ENCODE data around the gene TCHHL1. TPM values are rescaled to one million over a fixed set of nuclear protein-coding genes. Genes with fewer than 3 reads are reported as not detected.
"Not testable (repeated sequence)": the region's sequence is repeated elsewhere in the genome, so short reads cannot be mapped to it uniquely, and the experiment has no call there.

The TCHHL1 gene
- total RNA-seq, 2 donors from 2014 or later = not detected

DNA sequence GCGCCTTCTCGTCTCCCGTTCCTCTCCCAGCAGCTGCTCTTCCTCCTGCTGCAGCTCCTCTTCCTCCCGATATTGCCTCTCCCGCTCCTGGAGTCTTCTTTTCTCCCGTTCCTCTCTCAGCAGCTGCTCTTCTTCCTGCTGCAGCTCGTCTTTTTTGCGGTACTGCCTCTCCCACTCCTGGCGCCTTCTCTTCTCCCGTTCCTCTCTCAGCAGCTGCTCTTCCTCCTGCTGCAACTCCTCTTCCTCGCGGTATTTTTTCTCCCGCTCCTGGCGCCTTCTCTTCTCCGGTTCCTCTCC is 21.1 kb upstream of the TCHHL1 start:
- Mint-ChIP-seq H3K27ac (no peak overlapping the region), H3K27me3 (ENCODE audit: low read depth) (peaks cover 6% of the 10 kb centered on the region), H3K4me3 (no peak overlapping the region), H3K9me3 (no peaks in the 10 kb centered on the region), H3K4me1 (ENCODE audit: low read depth) (no peaks in the 10 kb centered on the region), H3K36me3 (ENCODE audit: insufficient read depth in 2 of 2) (peaks cover 3 to 5% of the 10 kb centered on the region in 2 donors)
- ATAC-seq (replicated peaks in 1 of 2) (no peak), DNase-seq (no peak)

DNA sequence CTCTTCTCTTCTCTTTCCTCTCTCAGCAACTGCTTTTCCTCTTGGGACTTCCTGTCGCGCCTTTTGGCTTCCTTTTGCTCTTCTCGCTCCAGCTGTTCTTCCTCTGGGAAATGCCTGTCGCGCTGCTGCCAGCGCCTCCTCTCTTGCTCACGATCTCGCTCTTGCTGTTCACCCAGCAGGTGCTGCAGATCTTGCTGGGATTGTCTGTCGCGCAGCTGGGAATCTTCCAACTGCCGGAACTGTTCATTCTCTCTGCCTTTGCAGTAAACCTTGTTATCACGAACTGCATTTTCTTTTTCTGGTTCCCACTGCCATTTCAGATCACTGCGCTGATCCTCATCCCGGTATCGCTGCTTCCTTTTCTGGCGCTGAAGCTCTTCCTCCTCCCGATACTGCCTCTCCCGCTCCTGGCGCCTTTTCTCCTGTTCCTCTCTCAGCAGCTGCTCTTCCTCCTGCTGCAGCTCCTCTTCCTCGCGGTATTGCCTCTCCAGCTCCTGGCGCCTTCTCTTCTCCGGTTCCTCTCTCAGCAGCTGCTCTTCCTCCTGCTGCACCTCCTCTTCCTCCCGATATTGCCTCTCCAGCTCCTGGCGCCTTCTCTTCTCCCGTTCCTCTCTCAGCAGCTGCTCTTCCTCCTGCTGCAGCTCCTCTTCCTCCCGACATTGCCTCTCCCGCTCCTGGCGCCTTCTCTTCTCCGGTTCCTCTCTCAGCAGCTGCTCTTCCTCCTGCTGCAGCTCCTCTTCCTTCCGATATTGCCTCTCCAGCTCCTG is 20.6 kb upstream of the TCHHL1 start:
- H3K27ac Mint-ChIP-seq = no peak overlapping the region
- H3K27me3 Mint-ChIP-seq (ENCODE audit: low read depth) = peaks cover 6% of the 10 kb centered on the region
- DNase-seq (no peak), ATAC-seq (replicated peaks in 1 of 2) (no peak)
- no peaks in the 10 kb centered on the region for H3K4me1 Mint-ChIP-seq (ENCODE audit: low read depth)
- H3K4me3 Mint-ChIP-seq = no peak overlapping the region
- H3K36me3 Mint-ChIP-seq (ENCODE audit: insufficient read depth in 2 of 2) = peaks cover 3 to 5% of the 10 kb centered on the region in 2 donors
- H3K9me3 Mint-ChIP-seq = no peaks in the 10 kb centered on the region

DNA sequence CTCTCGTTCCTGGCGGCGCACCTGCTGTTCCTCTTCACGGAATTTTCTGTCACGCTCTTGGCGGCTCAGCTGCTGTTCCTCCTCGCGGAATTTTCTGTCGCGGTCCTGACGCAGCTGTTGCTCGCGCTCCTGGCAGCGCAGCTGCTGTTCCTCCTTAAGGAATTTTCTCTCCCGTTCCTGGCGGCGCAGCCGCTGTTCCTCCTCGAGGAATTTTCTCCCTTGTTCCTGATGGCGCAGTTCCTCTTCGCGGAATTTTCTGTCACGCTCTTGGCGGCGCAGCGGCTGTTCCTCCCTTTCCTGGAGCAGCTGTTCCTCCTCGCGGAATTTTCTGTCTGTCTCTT is 20.0 kb upstream of the TCHHL1 start:
- DNase-seq = no peak
- ATAC-seq (replicated peaks in 1 of 2) = no peak
- no peaks in the 10 kb centered on the region for H3K9me3 Mint-ChIP-seq
- H3K36me3 Mint-ChIP-seq (ENCODE audit: insufficient read depth in 2 of 2) = peaks cover 3 to 5% of the 10 kb centered on the region in 2 donors
- no peak overlapping the region for H3K27ac Mint-ChIP-seq
- H3K4me3 Mint-ChIP-seq = no peak overlapping the region
- H3K4me1 Mint-ChIP-seq (ENCODE audit: low read depth) = no peaks in the 10 kb centered on the region
- H3K27me3 Mint-ChIP-seq (ENCODE audit: low read depth) = peaks cover 8% of the 10 kb centered on the region

DNA sequence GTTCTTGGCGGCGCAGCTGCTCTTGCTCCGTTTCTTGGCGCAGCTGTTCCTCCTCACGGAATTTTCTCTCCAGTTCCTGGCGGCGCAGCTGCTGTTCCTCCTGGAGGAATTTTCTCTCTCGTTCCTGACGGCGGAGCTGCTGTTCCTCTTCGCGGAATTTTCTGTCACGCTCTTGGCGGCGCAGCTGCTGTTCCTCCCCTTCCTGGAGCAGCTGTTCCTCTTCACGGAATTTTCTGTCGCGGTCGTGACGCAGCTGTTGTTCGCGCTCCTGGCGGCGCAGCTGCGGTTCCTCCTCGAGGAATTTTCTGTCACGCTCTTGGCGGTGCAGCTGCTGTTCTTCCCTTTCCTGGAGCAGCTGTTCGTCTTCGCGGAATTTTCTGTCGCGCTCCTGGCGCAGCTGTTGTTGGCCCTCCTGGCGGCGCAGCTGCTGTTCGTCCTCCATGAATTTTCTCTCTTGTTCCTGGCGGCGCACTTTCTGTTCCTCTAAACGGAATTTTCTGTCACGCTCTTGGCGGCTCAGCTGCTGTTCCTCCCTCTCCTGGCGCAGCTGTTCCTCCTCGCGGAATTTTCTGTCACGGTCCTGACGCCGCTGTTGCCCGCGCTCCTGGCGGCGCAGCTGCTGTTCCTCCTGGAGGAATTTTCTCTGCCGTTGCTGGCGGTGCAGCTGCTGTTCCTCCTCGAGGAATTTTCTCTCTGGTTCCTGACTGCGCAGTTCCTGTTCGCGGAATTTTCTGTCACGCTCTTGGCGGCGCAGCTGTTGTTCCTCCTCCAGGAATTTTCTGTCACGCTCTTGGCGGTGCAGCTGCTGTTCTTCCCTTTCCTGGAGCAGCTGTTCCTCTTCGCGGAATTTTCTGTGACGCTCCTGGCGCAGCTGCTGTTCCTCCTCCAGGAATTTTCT is 19.4 kb upstream of the TCHHL1 start:
- DNase-seq (no peak), ATAC-seq (replicated peaks in 1 of 2) (no peak)
- Mint-ChIP-seq H3K27me3 (ENCODE audit: low read depth) (peaks cover 14% of the 10 kb centered on the region), H3K36me3 (ENCODE audit: insufficient read depth in 2 of 2) (peaks cover 3 to 5% of the 10 kb centered on the region in 2 donors), H3K27ac (peak overlapping the region; percentile 49), H3K9me3 (no peaks in the 10 kb centered on the region), H3K4me1 (ENCODE audit: low read depth) (no peaks in the 10 kb centered on the region), H3K4me3 (no peak overlapping the region)

DNA sequence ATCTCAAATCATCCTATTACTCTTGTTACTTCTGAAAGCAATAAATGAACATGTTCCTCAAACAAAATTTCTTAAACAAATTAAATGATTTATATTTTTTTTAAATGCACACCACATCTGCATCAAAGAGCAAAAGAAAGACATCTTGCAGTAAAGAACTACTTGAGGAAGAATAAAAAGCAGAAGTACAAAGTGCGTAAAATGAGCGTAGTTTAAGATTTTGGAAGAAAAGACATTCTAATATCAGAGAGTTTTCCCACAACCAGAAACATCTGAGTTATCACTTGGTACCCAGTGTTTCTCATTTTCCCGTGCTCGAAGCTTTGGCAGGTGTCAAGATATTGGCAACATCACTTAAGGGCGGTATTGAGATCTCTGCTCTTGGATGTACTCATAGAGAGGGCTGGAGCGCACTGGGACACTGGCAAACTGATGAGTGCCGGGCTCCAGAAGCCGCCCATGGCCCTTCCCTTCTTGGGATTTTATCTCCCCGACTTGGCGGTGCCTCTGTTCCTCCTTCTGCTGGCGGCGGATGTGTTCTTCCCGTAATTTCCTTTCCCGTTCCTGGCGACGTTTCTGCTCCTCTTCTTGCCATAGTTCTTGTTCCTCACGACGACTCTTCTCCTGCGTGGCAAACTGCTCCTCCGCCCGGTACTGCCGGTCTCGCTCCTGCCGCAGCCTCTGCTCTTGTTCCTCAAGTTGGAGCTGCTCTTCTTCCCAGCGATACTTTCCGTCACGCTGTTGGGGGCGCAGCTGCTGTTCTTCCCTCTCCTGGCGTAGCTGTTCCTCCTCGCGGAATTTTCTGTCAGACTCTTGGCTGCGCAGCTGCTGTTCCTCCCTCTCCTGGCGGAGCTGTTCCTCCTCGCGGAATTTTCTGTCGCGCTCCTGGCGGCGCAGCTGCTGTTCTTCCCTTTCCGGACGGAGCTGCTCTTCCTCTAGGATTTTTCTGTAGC is 18.4 kb upstream of the TCHHL1 start:
- Mint-ChIP-seq H3K36me3 (ENCODE audit: insufficient read depth in 2 of 2) (peaks cover 3 to 5% of the 10 kb centered on the region in 2 donors), H3K4me1 (ENCODE audit: low read depth) (no peaks in the 10 kb centered on the region), H3K27ac (no peak overlapping the region), H3K4me3 (no peak overlapping the region), H3K27me3 (ENCODE audit: low read depth) (peaks cover 22% of the 10 kb centered on the region), H3K9me3 (no peaks in the 10 kb centered on the region)
- ATAC-seq (replicated peaks in 1 of 2) (no peak), DNase-seq (no peak)

DNA sequence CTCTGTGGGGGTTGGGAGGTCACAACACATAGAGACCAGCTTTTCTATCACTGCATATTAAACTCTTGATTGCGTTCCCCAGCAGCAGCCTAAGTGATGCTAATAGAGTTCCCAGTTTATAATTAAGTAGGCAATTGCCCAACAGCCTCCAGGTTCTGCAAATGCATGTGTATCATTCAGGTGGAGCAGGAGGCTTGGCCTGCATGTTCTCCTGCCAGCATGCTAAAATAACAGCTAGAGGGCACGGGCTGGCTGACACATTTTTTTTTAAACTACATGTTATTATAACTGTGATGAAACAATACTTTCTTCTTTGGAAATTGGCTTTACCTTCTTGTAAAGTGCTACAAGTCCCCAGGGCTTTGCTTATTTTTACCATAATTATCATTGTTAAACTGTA is 16.0 kb upstream of the TCHHL1 start:
- Mint-ChIP-seq H3K9me3 (no peaks in the 10 kb centered on the region), H3K4me1 (ENCODE audit: low read depth) (no peaks in the 10 kb centered on the region), H3K27ac (no peak overlapping the region), H3K4me3 (no peak overlapping the region), H3K27me3 (ENCODE audit: low read depth) (peaks cover 36% of the 10 kb centered on the region), H3K36me3 (ENCODE audit: insufficient read depth in 2 of 2) (peaks cover 3 to 5% of the 10 kb centered on the region in 2 donors)
- DNase-seq (no peak), ATAC-seq (replicated peaks in 1 of 2) (no peak)

DNA sequence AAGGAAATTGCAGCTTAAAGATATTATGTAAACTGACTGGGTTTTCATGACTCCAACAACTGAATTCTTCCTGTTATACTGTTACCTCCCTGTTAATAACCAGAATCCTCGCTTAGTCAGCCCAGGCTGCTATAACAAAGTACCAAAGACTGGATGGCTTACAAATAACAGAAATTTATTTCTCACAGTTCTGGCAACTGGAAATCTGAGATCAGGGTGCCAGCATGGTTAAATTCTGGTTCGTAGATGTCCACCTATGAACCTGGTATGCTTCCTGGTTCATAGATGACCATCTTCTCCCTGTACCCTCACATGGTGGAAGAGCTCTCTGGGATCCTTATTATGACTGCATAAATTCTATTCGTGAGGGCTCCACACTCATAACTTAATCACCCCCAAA is 8.1 kb upstream of the TCHHL1 start:
- Mint-ChIP-seq H3K4me3 (no peak overlapping the region), H3K9me3 (peaks cover 1 to 4% of the 10 kb centered on the region in 2 donors), H3K27ac (no peak overlapping the region), H3K36me3 (ENCODE audit: insufficient read depth in 2 of 2) (peaks cover 0 to under 1% of the 10 kb centered on the region in 2 donors), H3K4me1 (ENCODE audit: low read depth) (no peaks in the 10 kb centered on the region), H3K27me3 (ENCODE audit: low read depth) (peaks cover 56% of the 10 kb centered on the region)
- DNase-seq (no peak), ATAC-seq (replicated peaks in 1 of 2) (no peak)

DNA sequence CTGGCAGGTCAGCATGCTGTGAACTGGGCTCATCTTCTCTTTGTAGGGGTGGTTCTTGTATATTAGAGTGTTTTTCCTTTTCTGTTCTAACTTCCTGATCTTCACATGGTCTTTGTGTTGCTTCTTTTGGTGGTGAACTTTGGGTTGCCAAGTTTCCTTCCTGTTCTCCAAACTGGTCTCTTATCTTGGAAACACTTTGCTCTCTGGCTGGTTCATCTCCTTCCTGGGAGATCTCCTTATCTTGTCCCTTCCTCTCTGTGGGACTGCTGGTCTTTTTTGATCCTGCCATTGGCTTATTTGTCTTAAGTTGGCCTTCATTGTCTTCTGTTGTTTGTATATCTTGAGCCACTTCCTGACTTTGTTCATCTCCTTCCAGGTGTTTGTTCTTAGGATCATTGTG is 2.1 kb downstream of the TCHHL1 start:
- ATAC-seq (replicated peaks in 1 of 2) = no peak

DNA sequence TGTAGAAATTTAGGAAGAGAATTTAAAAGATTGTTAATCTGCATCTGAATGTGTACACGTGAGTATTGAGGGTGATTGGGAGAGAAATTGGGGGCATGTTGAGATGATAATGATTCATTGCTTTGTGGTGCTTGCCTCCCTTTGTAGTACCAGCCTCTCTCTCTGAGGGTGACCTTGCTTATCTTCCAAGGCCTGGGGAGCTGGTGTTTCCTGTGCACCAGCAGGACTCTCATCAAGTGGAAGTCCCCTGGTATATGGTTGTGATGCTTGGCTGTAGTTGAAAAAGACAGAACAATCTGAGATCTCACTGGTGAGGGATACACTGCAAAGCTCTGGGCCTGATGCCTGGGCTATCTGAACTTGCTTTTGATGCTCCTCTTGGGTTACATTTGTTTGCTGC is 4.0 kb downstream of the TCHHL1 start:
- DNase-seq (no peak), ATAC-seq (replicated peaks in 1 of 2) (no peak)
- Mint-ChIP-seq H3K27me3 (ENCODE audit: low read depth) (peaks cover 7% of the 10 kb centered on the region), H3K4me1 (ENCODE audit: low read depth) (no peaks in the 10 kb centered on the region), H3K36me3 (ENCODE audit: insufficient read depth in 2 of 2) (no peaks in the 10 kb centered on the region), H3K27ac (no peak overlapping the region), H3K4me3 (no peak overlapping the region), H3K9me3 (no peaks in the 10 kb centered on the region)

More for the DNA sequence above, 2.1 kb downstream of the TCHHL1 start:
- H3K36me3 Mint-ChIP-seq (ENCODE audit: insufficient read depth in 2 of 2) = peaks cover 0 to 1% of the 10 kb centered on the region in 2 donors
- no peak overlapping the region for H3K27ac Mint-ChIP-seq
- H3K27me3 Mint-ChIP-seq (ENCODE audit: low read depth) = peaks cover 25% of the 10 kb centered on the region
- no peaks in the 10 kb centered on the region for H3K4me1 Mint-ChIP-seq (ENCODE audit: low read depth)
- peaks cover 0 to 1% of the 10 kb centered on the region in 2 donors for H3K9me3 Mint-ChIP-seq
- no peak for DNase-seq
- H3K4me3 Mint-ChIP-seq = no peak overlapping the region

DNA sequence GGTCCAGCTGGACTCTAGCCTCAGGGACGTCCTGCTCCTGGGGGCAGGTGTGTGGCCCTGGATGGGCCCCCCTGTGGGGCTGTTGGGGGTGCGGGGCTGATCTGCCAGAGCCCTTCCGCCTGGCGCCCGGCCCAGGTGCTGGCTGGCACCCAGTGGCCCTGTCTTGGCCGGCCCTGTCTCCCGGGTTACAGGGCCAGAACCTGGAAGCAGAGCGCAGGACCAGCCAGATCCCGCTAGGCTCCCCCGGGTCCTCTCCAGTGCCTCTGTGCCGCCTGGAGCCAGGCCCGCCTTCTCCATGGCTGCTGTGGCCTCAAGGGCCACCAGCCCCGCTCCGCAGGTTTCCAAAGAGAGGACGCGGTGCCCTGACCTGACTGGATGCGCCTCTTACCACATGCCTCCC is 7.8 kb downstream of the TCHHL1 start:
- H3K36me3 Mint-ChIP-seq (ENCODE audit: insufficient read depth in 2 of 2); H3K27ac Mint-ChIP-seq; ATAC-seq (replicated peaks in 1 of 2); H3K4me3 Mint-ChIP-seq; H3K4me1 Mint-ChIP-seq (ENCODE audit: low read depth); DNase-seq; H3K9me3 Mint-ChIP-seq: not testable (repeated sequence)
- H3K27me3 Mint-ChIP-seq (ENCODE audit: low read depth) = peaks cover 15% of the 10 kb centered on the region

DNA sequence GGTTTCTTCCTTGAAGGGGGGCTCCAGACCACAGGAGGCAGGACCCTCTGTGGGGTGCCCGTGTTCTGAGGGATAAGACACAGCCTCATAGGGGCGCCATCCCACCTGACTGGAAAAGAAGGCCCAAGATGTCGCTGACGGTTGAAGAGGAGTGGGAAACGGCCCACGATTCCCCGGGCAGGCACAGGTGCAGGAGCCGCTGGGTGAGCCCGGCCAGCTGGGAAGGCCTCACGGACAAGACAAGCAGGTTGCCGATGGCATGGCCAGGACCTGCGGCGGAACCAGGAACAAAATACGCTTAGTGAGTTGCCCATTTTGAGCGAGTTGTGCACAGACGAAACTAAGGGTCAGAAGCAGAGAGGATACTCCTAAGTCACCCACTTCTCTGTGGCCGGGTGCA is 8.4 kb downstream of the TCHHL1 start:
- H3K36me3 Mint-ChIP-seq (ENCODE audit: insufficient read depth in 2 of 2); ATAC-seq (replicated peaks in 1 of 2); DNase-seq; H3K4me3 Mint-ChIP-seq; H3K4me1 Mint-ChIP-seq (ENCODE audit: low read depth); H3K9me3 Mint-ChIP-seq; H3K27ac Mint-ChIP-seq: not testable (repeated sequence)
- peaks cover 21% of the 10 kb centered on the region for H3K27me3 Mint-ChIP-seq (ENCODE audit: low read depth)

DNA sequence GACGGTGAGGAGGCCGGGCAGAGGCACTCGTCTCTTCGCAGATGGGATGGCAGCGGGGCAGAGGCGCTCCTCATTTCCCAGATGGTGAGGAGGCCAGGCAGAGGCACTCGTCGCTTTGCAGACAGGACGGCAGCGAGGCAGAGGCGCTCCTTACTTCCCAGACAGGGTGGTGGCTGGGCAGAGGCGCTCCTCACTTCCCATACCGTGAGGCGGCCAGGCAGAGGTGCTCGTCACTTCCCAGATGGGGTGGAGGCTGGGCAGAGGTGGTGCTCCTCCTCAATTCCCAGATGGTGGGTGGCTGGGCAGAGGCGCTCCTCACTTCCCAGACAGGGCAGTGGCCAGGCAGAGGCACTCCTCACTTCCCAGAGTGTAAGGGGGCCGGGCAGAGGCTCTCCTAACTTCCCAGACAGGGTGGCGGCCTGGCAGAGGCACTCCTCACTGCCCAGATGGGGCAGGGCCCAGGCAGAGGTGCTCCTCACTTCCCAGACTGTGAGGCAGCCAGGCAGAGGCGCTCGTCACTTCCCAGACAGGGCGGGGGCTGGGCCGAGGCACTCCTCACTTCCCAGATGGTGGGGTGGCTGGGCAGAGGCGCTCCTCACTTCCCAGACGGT is 9.9 kb downstream of the TCHHL1 start:
- ATAC-seq (replicated peaks in 1 of 2) (no peak), DNase-seq (no peak)
- Mint-ChIP-seq H3K9me3 (no peaks in the 10 kb centered on the region), H3K4me3 (no peak overlapping the region), H3K4me1 (ENCODE audit: low read depth) (no peaks in the 10 kb centered on the region), H3K27ac (no peak overlapping the region), H3K36me3 (ENCODE audit: insufficient read depth in 2 of 2) (no peaks in the 10 kb centered on the region), H3K27me3 (ENCODE audit: low read depth) (peaks cover 35% of the 10 kb centered on the region)

Measured in activated T-cell treated with anti-CD3 and anti-CD28 coated beads, Interleukin-2, amount 50 U/mL, for 72 hours (primary cell).